HG03457 (cell line): ENCODE results near the gene SIK3.

ENCODE experiments used
- ATAC-seq: cut with Tn5 transposase; IDR thresholded peaks from one replicate; pipeline ENCODE4 v1.9.1; 2021; ENCODE audit warnings: moderate number of reproducible peaks; ENCODE audit not compliant: unreplicated experiment

SIK3 gene

DNA sequence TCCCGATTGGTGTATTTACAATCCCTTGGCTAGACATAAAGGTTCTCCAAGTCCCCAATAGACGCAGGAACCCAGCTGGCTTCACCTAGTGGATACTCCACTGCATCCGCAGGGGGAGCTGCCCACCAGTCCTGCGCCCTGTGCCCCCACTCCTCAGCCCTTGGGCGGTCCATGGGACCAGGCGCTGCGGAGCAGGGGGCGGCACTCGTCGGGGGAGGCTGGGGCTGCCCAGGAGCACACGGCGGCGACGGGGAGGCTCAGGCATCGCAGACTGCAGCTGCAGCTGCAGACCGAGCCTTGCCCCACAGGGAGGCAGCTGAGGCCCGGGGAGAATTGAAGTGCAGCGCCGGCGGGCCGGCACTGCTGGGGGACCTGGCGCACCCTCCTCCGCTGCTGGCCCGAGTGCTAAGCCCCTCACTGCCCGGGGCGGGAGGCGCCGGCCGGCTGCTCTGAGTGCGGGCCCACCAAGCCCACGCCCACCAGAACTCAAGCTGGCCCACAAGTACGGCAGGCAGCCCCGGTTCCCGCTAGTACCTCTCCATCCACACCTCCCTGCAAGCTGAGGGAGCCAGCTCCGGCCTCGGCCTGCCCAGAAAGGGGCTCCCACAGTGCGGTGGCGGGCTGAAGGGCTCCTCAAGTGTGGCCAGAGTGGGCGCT is 12.2 kb upstream of the SIK3 start:
- no peak for ATAC-seq

DNA sequence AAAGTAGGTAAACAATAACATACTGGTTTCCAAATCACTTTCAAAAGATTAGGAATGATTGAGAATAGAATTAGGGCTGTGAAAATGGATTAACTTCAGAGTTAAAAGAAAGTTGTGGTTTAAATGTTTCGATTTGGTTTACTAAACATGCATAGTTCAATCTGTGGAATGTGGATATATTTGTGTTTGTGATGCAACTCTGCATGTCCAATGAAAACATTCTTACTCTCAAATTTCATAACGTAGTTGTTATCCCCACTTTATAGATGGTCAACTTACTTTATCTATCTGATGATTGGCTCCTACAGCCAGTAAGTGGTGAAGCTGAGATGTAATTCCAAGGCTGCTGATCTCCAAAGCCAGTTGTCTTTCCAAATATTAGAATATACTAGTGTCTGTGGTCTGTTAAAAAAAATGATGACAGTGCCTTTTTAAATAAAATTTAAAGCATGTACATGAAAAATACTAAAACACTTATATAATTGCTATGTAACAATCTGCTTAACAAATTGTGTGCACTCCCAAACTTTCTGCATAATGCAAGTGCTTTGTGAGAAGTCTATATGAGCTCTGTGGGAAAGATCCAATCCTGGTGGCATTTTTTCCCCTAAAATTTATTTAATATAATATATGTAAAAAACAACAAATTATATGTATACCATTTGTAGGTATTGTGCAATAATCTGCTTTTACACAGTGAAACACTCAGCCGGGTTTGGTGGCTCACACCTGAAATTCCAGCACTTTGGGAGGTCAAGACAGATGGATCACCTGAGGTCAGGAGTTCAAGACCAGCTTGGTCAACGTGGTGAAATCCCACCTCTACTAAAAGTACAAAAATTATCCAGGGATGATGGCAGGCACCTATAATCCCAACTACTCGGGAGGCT is 9.7 kb upstream of the SIK3 start:
- ATAC-seq = no peak

DNA sequence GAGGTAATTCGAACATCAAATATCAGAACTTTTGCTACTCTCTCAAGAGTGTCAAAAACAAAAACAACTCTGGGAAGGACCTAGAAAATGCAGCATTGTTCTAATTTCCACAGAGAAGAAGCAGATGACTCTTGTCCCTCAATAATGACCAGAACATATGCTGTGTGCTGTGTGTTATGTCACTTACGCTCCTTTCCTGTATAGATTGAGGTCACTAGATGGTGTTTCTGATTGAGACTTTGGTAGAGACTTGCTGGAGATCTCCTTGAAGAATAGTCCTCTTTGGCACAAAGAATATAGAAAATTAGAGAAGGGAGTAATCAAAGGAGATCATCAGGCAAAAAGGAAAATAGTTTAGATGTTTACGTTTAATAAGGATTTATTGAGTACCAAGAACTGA is 2.3 kb upstream of the SIK3 start:
- ATAC-seq = no peak

DNA sequence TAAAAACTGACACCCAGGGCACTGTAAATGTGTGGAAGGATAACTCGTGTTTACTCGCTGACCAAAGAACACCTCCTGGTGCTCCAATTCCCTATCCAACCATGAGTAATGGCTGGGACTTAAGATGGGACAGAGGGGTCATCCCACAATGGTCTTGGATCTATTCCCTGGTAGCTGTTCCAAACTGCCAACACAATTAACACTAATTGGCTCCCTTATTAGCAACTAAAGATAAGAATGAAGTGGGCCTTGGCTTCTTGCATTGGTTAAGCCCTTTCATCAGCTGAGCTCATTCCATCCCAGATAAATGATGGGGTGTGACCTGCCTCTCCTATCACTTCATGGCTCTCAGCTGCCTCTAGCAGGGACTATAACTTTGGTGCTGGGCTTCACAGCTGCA is 1.5 kb upstream of the SIK3 start:
- no peak for ATAC-seq

DNA sequence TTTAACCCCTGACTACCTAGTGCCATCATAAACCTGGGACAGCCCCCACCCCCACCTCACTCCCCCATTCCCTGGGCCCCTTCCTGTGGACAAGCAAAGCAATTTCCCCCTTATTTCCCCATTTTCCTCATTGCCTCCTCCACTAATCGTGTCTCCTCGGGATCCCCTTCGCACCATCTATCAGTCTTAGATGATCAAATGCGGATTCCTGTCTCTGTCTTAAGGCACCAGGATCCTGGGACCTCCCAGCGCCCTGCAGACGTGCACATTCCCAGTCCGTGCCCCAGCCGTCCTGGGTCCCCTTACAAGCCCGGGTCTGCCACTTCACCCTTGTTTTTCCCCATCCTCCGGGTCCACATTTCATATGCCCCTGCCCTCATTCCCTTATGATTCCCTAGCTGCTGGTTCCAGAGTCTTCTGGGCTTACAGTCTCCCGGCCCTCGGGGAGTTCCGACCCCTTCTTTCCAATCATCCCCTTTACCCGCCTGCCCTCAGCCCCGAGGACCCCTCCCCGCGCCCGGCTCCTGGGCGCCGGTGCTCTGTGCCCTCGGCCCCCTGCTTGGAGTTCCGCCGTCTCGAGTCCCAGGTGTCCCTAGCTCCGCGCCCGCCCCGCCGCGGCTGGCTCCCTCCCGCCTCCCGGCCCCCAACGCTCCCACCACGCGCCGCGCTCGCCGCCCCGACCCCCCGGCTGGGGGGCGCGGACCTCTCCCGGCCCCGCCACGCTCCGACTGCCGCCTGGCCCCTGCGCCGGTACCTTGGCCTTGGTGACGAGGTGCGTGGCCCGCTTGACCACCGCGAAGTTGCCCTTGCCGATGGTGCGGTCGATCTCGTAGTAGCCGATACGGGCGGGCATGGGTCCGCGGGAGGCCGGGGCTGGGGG is 599 bp downstream of the SIK3 start:
- ATAC-seq = peak; percentile 2

DNA sequence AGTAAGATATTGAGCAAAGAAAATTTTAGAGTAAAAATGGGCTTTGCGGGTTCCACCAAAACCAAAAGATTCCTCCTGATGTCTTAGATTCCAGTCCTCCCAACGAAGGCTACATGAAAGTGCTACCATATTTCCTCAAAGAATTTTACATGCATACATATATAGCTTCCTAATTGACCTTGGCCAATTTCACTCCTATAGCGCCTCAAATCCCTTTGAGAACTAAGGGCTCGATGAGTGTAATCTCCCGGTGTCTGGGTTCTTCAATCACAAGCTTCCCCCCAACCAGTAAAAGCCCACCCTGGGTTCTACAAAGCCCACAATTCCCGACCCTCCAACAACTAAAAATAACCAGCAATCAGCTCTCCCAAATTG is 1.2 kb downstream of the SIK3 start:
- no peak for ATAC-seq

GRCh38 chr11:117096201-117096991 is 1.8 kb downstream of the SIK3 start:
- peak; percentile 31 for ATAC-seq

GRCh38 chr11:117095284-117096161 is 2.7 kb downstream of the SIK3 start:
- no peak for ATAC-seq

DNA sequence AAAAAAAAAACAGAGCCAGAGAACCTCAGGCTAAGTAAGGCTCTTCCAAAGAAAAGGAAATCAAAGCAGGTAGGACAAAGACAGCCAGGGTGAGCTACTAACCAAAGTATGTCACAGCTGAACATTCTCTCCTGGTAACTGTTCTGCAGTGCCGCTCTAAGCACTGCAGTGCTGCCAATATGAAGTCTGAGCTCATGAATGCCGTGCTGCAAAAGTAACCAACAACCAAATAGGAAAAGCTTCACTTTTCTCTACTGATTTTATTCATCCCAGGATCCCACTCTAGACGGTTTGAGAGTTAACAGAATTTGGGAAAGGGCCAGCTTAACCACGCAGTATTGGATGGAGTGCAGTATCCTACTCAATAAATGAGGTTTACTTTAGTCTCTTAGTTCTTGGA is 3.5 kb downstream of the SIK3 start:
- ATAC-seq = no peak

DNA sequence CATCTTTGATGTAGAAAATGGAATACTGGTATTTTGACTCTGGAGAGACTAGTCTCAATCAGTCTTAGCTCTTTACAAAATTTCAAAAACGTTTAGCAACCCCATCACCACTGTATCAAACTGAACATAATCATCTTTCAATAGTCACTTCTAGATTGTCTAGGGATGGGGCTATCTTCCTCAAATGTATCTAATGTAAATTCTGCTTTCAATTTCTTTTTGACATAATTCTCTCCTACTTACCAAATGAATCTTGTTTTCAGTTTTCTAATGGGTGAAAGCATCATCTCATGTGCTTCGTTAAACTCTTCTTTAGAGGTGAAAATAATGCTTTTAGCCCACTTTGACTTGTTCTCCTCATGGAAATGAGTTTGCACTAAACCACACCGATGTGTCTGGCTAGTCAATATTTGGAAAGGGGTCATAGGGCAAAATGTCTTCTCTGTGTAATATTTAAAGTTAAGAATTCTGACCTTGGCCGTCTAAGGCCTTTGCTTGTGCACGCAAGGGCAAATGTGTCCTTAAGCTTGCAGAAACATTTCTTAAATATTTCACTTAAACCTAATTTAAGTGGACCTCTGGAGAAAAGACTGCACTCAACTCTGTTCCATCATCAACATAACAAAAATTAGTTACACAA is 5.2 kb downstream of the SIK3 start:
- ATAC-seq = no peak

DNA sequence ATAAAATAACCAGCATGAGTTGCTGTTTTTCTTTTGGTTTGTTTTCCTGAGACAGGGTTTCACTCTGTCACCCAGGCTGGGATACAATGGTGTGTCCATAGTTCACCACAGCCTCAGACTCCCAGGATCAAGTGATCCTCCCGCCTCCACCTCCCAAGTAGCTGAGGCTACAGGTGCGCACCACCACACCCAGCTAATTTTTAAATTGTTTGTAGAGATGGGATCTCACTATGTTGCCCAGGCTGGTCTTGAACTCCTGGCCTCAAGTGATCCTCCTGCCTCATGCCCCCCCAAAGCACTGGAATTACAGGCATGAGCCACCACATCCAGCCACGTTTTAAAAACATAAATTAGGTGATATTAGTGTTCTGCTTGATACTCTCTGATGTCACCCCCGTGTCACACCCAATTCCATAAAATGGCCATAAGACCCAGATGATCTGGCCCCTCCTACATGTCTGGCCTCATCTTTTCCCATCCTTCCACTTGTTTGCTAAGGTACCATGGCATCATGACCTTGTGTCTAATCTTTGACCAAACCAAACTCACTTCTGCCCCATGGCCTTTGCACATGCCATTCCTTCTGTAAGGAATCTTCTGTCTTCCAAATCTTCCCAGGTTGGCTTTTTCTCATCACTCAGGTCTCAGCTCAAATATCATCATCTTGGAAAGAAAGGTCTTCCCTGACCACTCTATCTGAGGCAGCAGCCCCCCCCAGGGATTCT is 6.3 kb downstream of the SIK3 start:
- no peak for ATAC-seq

DNA sequence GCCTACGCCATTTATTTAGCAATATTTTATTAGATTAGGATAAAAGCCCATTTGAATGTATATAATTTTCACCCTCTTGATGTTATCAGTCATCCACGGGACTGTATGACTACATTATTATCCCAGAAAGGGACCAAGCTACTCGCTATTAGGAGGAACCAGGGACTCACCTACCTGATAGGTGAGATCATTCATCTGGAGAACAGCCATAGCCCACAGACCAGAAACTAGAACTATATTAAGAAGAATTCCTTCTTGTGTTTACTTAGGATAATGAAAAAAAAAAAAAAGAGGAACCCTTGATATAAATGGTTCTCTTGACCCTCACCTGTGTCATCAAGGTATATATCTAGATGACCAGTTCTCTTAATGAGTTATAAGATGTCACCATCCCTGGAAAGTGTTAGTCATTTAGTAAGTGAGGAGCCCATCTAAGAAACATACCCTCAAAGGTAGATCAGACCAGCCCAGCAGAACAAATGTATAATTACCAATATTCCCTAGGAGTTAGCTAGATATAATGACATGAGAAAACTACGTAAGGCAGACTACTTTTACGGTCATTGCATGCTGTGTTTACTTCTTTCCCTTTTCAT is 8.0 kb downstream of the SIK3 start:
- ATAC-seq = no peak

GRCh38 chr11:117089685-117090084 is 8.5 kb downstream of the SIK3 start:
- no peak for ATAC-seq

DNA sequence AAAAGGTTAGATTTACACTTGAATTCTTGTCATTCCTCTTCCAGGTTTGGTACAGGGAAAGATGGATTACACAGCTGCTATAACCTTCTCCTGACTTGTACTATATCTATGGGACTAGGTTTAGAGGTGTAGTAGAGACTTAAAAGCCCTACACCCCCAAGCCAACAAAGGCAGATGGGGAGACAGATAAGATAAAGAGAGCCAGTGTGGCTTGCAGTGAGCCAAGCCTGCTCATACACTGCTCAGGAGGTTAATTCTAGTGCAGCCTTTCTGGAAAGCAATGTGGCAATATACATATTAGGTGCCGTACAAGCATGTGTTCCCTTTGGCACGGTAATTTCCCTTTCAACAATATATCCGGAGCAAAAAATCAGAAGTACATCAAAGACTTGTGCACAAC is 10.8 kb downstream of the SIK3 start:
- ATAC-seq = no peak

DNA sequence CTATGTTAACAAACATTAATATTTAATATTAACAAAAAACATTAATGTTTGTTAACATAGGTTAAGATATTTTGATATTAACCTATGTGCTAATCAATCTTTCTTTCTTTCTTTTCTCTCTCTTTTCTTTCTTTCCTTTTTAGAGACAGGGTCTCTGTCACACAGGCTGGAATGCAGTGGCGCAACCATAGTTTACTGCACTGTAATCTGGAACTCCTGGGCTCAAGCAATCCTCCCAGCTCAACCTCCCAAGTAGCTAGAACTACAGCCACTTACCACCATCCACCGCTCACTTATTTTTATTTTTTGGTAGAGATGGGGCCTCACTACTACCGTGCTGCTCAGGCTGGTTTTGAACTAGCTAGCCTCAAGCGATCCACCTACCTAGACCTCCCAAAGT is 13.2 kb downstream of the SIK3 start:
- ATAC-seq = no peak

GRCh38 chr11:117083011-117083935 is 15.0 kb downstream of the SIK3 start:
- no peak for ATAC-seq

- ATAC-seq = no peak
Observed at GRCh38 chr11:117081908-117082307, 16.3 kb downstream of the SIK3 start.
